ENCODE data around the gene ZER1. TPM values are rescaled to one million over a fixed set of nuclear protein-coding genes. Genes with fewer than 3 reads are reported as not detected.

The ZER1 gene
- total and polyA plus RNA-seq, 8 donors: 16.3 to 214 (median 40.9) TPM

DNA sequence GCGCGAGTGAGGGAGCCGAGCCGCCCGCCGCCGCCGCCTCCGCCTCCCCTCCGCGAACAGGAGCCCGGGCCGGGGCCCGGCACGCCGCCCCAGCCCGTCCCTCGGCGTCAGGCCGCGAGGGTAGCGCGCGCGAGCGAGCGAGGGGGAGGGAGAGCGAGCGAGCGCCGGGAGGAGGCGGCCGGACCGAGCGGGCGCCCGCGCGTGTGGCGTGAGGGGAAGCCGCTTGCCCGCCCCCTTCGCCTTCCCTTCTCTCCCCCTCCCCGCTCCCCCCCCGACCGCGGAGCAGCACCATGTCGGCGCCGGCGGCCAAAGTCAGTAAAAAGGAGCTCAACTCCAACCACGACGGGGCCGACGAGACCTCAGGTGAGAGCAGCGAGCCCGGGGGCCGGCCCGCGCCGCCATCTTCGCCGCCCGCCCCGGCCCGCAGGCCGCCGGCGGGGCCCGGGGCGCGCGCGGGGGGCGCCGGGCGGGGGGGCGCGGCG is 82.4 kb downstream of the ZER1 start:
- intact Hi-C loops (cut with DNase I; ENCODE audit: low total_unique reads): no loop called here
- peak overlapping the region; percentile 88 to 99 (median 98) for H3K27ac ChIP-seq
- H3K27me3 ChIP-seq: no peaks in the 10 kb centered on the region
- no peaks in the 10 kb centered on the region for H3K9me3 ChIP-seq
- TF ChIP-seq POLR2AphosphoS5 (IDR thresholded peaks at IDR 0.05): no peak
- TF ChIP-seq POLR2A (IDR thresholded peaks at IDR 0.05): no peak
- TF ChIP-seq, protein P1, sequence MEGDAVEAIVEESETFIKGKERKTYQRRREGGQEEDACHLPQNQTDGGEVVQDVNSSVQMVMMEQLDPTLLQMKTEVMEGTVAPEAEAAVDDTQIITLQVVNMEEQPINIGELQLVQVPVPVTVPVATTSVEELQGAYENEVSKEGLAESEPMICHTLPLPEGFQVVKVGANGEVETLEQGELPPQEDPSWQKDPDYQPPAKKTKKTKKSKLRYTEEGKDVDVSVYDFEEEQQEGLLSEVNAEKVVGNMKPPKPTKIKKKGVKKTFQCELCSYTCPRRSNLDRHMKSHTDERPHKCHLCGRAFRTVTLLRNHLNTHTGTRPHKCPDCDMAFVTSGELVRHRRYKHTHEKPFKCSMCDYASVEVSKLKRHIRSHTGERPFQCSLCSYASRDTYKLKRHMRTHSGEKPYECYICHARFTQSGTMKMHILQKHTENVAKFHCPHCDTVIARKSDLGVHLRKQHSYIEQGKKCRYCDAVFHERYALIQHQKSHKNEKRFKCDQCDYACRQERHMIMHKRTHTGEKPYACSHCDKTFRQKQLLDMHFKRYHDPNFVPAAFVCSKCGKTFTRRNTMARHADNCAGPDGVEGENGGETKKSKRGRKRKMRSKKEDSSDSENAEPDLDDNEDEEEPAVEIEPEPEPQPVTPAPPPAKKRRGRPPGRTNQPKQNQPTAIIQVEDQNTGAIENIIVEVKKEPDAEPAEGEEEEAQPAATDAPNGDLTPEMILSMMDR (IDR thresholded peaks at IDR 0.05): no peak
- 0 to 1% (median 0%) methylated on average over 24 to 79 of the region's 80 CpGs for WGBS, 5 donors
- peak in 1 of 2 donors; percentile 57 for DNase-seq
- peaks cover 26 to 36% (median 33%) of the 10 kb centered on the region in 4 donors for H3K36me3 ChIP-seq
- H3K4me1 ChIP-seq: peaks cover 32 to 62% (median 55%) of the 10 kb centered on the region in 4 donors
- peak overlapping the region; percentile 86 to 99 (median 94) for H3K4me3 ChIP-seq

DNA sequence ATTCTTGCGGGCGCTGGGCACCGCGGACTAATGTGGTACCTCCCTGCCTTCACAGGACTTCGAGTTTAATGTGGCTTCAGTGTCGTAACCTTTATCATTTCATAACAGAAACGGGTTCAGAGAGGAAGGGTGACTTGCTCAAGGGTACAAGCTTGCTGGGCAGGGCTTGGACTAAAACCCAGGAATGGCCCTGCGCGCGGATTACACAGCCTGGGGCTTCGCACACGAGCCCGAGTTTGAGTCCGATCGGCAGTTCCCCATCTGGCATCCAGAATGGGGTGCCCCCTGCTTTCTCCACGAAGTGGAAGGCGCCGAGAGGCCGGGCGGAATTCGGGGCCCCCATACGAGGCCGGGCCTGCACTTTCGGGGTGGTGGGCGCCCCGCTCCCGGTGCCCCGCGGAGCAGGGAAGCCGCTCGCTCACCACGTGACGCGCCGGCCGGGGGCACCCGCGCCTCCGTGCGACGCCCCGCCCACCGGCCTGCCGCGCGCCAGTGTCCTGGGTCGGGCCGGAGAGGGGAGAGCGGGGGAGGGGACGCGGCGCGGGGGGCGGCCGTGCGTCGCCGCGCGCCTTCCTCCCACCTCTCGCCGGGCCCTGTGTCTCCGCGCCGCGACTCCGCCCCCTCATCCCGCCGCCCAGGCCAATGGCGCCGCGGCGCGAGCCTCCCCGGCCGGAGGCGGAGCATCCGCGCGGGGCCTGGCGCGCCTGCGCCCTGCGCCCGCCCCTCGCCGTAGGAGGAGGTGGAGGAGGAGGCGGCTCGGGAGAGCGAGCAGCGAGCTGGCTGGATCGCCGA is 83.0 kb downstream of the ZER1 start, which contains the start of gene SET:
TSS of gene SET (plus strand) at position 722 of the 792 bp plus-strand sequence. CDS start 361 bp downstream, outside the sequence.
- Histone ChIP-seq H3K4me3 (peak within 1 kb of the TSS; percentile 86 to 99 (median 94)), H3K4me1 (peaks cover 32 to 67% (median 57%) of the 10 kb centered on the region in 4 donors), H3K36me3 (peaks cover 20 to 29% (median 27%) of the 10 kb centered on the region in 4 donors), H3K27me3 (no peaks in the 10 kb centered on the region), H3K27ac (peak within 1 kb of the TSS; percentile 88 to 99 (median 98)), H3K9me3 (no peaks in the 10 kb centered on the region)
- intact Hi-C loops (cut with DNase I; ENCODE audit: low total_unique reads): no loop called here
- WGBS, 5 donors: 1 to 3% (median 1%) methylated on average over 32 to 93 of the region's 93 CpGs
- TF ChIP-seq EP300 (IDR thresholded peaks at IDR 0.05) (no peak), POLR2AphosphoS5 (IDR thresholded peaks at IDR 0.05) (peak; percentile 64 to 94 (median 89)), POLR2A (IDR thresholded peaks at IDR 0.05) (no peak)
- TF ChIP-seq, protein P1 (IDR thresholded peaks at IDR 0.05): no peak
- peak; percentile 96 to 99 for DNase-seq

DNA sequence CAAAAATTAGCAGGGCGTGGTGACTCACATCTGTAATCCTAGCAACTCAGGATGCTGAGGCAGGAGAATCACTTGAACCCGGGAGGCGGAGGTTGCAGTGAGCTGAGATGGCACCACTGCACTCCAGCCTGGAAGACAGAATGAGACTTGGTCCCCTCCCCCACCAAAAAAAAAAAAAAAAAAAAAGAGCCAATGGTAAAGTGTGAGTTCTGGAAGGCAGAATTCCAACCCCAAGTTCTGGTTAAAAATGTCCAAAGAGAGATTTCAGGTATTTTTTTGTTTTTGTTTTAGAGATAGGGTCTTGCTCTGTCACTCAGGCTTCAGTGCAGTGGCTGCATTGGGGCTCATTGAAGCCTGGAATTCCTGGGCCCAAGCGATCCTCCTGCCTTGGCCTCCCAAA is 84.3 kb downstream of the ZER1 start:
- DNase-seq: no peak
- H3K4me1 ChIP-seq: peaks cover 37 to 80% (median 64%) of the 10 kb centered on the region in 4 donors
- no peaks in the 10 kb centered on the region for H3K27me3 ChIP-seq
- H3K4me3 ChIP-seq: no peak overlapping the region
- peaks cover 10 to 17% (median 14%) of the 10 kb centered on the region in 4 donors for H3K36me3 ChIP-seq
- 93 to 100% (median 96%) methylated on average over 4 of the region's 4 CpGs for WGBS, 5 donors
- H3K27ac ChIP-seq: peak overlapping the region in 3 of 5 donors; percentile 88 to 99 (median 95)
- TF ChIP-seq POLR2AphosphoS5 (IDR thresholded peaks at IDR 0.05) (no peak), POLR2A (IDR thresholded peaks at IDR 0.05) (no peak), EP300 (IDR thresholded peaks at IDR 0.05) (no peak)
- TF ChIP-seq, protein P1 (IDR thresholded peaks at IDR 0.05): no peak
- intact Hi-C loops (cut with DNase I; ENCODE audit: low total_unique reads): no loop called here
- H3K9me3 ChIP-seq: no peaks in the 10 kb centered on the region

DNA sequence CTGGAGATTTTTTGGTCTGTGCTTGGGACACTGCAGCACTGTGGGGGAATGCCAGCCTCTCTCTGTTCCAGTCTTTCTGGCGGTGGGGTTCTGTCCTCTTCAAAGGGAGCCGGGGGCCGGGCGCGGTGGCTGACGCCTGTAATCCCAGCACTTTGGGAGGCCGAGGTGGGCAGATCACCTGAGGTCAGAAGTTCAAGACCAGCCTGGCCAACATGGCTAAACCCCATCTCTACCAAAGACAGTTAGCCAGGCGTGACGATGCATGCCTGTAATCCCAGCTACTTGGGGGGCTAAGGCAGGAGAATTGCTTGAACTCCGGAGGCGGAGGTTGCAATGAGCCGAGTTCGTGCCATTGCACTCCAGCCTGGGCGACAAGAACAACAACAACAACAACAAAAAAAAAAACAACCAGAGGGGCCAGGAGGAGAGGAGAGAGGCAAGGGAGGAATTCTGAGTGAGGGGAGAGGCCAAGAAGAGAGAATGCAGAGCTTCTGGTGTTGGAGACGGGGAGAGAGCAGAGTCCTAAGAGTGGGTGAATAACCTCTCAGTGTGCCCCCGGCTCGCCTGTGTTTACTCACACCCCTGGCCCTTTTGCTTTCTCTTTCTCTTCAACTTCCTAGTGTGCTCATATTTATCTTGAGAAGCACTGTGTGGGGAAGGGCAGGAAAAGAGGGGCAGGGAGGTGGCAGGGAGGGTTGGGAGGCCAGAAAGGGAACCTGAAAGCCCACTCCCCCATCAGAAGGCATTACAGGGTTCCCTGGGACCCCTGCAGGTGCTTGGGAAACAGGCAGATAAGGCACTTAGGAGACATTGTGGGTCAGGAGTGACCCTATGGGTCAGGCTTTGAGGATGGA is 85.9 kb downstream of the ZER1 start:
- Histone ChIP-seq H3K4me1 (peaks cover 31 to 72% (median 58%) of the 10 kb centered on the region in 4 donors), H3K27ac (peak overlapping the region; percentile 82 to 94 (median 93)), H3K36me3 (peaks cover 0 to 1% (median 0%) of the 10 kb centered on the region in 4 donors), H3K4me3 (peak overlapping the region in 3 of 4 donors; percentile 23 to 63 (median 62)), H3K27me3 (no peaks in the 10 kb centered on the region), H3K9me3 (no peaks in the 10 kb centered on the region)
- intact Hi-C loops (cut with DNase I; ENCODE audit: low total_unique reads): no loop called here
- no peak for TF ChIP-seq POLR2A (IDR thresholded peaks at IDR 0.05)
- TF ChIP-seq, protein P1 (IDR thresholded peaks at IDR 0.05): no peak
- no peak for TF ChIP-seq EP300 (IDR thresholded peaks at IDR 0.05)
- WGBS, 5 donors: 56 to 67% (median 62%) methylated on average over 17 of the region's 17 CpGs
- peak; percentile 54 to 80 for DNase-seq
